H1 (cell line): ENCODE measurements around the gene PDCD7. TPM values are rescaled to one million over a fixed set of nuclear protein-coding genes. Genes with fewer than 3 reads are reported as not detected.
A peak's percentile ranks its signal among the peaks of the same experiment; 100 is the strongest.

Experiments used
- ATF2 ChIP-seq: IDR thresholded peaks from 2 replicates; pipeline ENCODE4 v1.6.1; 2012; ENCODE audit warnings: low read length, inconsistent platforms
- CHD7 ChIP-seq: fragments of 300-600 bp; sonication (generic); IDR thresholded peaks from 2 replicates; pipeline ENCODE4 v1.7.1; 2012; ENCODE audit warnings: low read length, moderate library complexity, mild to moderate bottlenecking, inconsistent platforms; ENCODE audit not compliant: insufficient replicate concordance
- GTF2F1 ChIP-seq: IDR thresholded peaks from 2 replicates; pipeline ENCODE4 v1.6.1; 2012; ENCODE audit warnings: low read depth, low read length, improper control_type of control experiment, borderline replicate concordance
- KDM4A ChIP-seq: IDR thresholded peaks from one replicate; pipeline ENCODE4 v1.7.1; 2012; ENCODE audit warnings: low read depth, mild to moderate bottlenecking, moderate library complexity, low read length, inconsistent platforms; ENCODE audit not compliant: severe bottlenecking
- NANOG ChIP-seq: IDR thresholded peaks from 2 replicates; pipeline ENCODE4 v1.6.1; 2011; ENCODE audit warnings: low read length, low read depth, mild to moderate bottlenecking, inconsistent platforms; ENCODE audit not compliant: insufficient read depth, poor library complexity, severe bottlenecking
- POLR2A ChIP-seq, 2 experiments: IDR thresholded peaks; 1 replicate in 1 of 2; 2 replicates in 1 of 2; pipeline ENCODE4 v1.6.1; 2011; ENCODE audit warnings: low read depth in 2 of 2, low read length in 2 of 2, mild to moderate bottlenecking in 2 of 2; ENCODE audit errors: control extremely low read depth in 1 of 2
- SUZ12 ChIP-seq: fragments of 200-600 bp; sonication (generic); IDR thresholded peaks from 2 replicates; pipeline ENCODE4 v1.6.1; 2012; ENCODE audit warnings: mild to moderate bottlenecking, inconsistent platforms, low read length, moderate library complexity, mixed read lengths
- polyA plus RNA-seq, 7 experiments: library from polyadenylated mRNA; depleted of rRNA in 3 of 7; stranded (reverse) in 5 of 7; unstranded in 2 of 7; fragments of >200 nt in 5 of 7; fragments of 200-250 nt in 2 of 7; gene quantifications; 1 replicate in 5 of 7; 2 replicates in 1 of 7; 4 replicates in 1 of 7; pipeline versions ENCODE4 v1.2.1 to v1.2.3, GENCODE V29; 2011 to 2013; ENCODE audit warnings: missing spikeins in 2 of 7, mixed read lengths in 2 of 7
- total RNA-seq: library from RNA; stranded (reverse); fragmentation: NEBNext Ultra II Directional; extraction: Animal tissue kit (Norgen Biotek cat#: 25700); gene quantifications from 2 replicates; pipeline ENCODE4 v1.2.1, GENCODE V29; 2021

Gene PDCD7
- total and polyA plus RNA-seq, 2 of the 8 experiments (the other 6 are each of a cell fraction or from before 2014, with no cell fraction given): 11.5 to 25.6 TPM

- TF ChIP-seq CHD7: no peak
- 0 out of 2 replicates have a peak, but pooled peaks have one; percentile 24 for TF ChIP-seq SUZ12
- peak in 1 of 2 experiments; percentile 39; a peak in 1 of 3 replicates for TF ChIP-seq POLR2A (IDR thresholded peaks at IDR 0.05; ENCODE audit: control extremely low read depth in 1 of 2, low read depth in 2 of 2, low read length in 2 of 2)
- peak; percentile 92 for TF ChIP-seq KDM4A
- TF ChIP-seq GTF2F1: no peak
- TF ChIP-seq ATF2: no peak
- no peak for TF ChIP-seq NANOG
These were observed 31.5 kb downstream of the PDCD7 start (continued) for GRCh38 chr15:65101891-65102708.
